HS-27A (cell line): ENCODE data around the gene ETS1.

ENCODE experiments used
- DNase-seq: peaks from one replicate; pipeline ENCODE4 v3.0.0-alpha.2; 2012; ENCODE audit warnings: low read depth, missing footprints

The ETS1 gene

DNA sequence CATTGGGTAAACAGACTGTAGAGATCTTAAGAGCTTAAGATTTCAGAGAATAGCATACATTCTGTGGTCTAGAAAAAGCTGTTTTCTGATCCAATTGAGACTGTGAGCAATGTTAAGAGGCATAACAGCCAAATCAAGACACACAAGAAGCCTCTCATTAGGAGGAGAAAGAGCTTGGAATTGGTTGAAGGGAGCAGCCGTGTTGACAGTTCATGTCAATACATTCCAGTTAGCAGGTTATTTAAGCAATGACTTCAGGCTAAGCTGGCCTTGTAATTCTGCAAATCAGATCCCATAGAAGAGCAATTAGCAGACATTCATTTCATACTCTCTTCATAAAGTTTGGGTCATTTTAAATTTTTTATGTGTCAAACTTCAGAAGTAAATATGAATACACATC is 50.9 kb downstream of the ETS1 start:
- DNase-seq, result no peak

DNA sequence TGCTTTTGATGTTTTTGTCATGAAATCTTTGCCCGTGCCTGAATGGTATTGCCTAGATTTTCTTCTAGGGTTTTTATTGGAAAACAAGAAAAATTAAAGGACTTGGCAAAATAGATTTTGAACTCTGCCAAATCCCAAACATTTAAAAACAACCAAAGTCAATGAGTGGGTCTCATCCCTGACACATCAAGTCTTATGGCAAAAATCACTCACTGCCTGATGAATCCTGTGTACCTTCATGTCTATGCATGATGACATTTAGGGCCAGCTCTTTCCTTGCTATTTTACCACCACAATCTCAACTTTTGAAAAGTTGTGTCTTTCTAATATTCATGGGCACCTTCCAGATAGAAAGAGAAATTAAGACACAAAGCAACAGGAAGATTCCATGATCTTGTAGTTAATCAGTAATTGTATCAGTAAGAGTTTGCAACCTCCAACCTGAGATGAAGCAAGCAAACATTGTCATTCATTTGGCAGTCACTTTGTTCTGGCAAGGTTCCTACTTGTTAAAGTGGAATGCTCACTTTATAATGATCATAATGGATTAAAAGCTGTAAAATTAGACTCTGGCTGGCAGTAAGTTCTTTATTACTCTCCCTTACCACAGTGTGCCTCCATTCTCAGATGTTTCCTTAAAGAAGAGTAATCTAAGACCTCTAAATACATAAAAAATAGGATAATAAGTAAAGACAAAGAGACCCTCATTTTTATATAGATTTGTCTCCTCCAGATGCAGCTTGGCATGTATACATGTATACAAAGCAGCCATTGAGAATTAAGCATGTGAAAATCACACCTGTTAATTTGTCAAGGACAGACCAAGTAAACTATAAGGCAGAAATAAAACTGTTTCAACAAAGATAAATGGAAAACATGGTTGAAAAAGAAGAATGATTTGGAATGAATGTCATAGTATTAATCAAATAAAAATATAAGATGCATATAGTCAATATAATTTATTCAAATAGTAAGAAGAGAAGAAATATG is 51.6 kb downstream of the ETS1 start:
- DNase-seq, result no peak

DNA sequence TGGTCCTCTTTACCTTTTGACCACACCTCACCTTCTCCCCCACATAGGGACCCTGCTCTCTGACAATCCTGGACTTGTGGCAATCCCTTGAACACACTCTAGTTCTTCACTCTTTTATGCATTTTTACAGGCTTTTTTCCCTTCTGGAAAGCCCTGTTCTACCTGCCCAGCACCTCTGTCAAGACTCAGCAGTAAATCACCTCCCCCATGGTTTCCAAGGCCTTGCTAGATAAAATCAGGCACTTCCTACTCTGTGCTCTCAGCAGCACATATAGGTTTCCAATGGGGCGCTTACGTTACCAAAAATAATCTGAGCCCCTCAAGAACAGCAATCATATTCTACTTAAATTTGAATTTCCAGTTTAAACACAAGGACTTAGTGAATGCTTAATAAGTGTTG is 53.9 kb downstream of the ETS1 start:
- no peak for DNase-seq

DNA sequence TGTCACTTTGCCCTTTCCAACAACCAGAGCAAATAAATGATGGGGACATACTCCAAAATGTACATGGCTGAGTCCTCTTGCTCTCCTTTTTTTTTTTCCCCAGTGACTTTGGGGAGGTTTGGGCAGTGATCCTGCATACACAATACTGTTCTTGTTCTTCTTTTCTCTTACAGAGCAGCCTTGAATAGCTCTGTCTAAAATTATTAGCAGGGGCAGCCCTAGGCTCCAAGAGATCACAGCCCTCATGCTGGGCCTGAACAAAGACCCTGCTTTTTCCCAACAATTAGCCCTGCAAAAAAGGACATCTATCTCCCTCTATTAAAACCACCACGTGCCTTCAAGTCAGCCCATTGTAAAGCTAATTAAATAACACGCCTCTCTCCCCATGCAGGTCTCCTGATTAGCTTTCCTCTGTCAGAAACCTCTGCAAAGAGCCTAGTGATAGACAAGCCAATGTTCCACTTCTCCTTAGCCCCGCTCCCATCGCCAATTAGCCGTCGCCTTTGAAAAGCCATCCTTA is 54.7 kb downstream of the ETS1 start:
- no peak for DNase-seq

DNA sequence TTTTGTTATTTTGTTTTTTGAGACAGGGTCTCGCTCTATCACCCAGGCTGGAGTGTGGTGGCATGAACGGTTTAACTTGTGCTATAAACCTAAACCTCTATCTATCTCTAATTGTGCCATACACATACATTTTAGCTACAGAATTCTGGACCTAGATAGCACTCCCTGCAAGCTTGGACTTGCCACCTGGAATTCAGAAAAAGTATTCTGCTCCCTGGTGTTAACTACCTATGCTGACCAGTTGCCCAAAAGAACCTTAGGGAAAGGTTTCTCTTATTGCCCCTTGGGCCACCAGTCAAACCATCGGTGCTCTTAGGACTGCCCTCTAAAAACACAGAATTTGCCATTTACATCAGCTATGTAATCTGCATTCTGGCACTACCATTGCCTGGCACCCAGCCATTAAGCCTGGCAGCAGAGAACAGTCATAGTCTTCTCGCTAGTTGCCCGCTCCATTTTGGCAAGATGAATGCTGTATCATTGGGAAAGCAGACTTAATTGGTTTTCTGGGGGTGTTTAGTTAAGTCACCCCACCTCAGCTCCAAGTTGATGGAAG is 55.3 kb downstream of the ETS1 start:
- DNase-seq, result no peak

DNA sequence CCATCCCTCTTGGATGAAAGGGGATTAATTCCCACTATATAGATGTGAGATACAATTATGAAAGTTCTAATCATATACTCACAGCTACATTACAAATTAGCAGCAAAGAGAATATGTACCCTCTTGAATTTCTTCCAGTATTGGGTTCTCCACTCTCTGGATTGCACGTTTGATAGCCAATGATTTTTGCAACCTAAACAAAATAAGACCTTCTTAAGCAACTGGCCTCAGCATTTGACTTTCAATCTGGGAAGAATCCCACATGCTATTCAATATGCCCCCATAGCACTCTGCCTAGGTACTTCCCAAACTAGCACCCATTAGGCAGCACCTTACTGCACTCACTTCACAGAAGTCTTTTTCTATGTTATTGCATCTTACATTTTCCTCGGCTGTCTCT is 55.8 kb downstream of the ETS1 start:
- DNase-seq, result no peak

DNA sequence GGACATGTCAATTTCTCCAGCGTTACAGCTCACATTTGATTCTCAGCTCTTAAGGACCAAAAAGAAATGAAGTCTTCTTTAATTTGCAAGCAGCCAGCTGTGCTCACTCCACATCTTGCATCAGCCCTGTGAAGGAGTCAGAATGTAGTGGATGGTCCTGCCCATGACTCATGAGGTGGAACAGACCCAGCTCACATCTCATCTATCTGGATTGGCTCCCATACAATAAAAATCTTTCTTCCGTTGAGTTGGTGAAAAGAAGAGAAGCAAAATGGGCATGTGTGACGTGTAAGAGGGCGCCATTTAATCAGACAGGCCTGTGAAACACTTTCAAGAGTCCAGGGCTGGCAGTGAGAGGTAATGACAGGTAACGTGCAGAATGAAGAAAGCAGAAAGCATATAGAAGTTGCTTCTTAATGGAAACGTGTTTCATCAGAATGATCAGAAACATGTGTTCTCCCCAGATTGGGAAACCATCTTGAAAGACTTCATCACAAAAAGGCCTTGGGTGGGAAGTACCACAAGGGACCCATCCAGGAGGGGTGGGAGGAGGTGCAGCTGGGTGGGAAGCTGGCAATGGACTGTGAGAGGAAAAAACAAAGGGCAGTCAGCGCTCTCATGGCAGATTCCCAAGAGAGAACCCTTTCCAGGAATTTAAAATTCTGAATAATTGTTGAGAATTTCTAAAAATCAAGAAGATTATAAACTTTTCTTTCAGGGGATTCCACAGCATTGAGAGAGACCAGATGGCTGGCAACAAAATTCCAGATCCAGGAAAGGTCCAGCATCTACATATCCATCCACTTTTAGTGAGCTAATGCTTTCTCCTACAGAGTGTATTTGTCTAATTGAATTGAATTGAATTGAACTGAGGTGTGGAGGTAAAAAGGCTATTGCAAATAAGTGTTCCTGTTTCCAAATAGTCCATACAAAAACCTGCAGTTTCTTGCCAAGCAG is 57.0 kb downstream of the ETS1 start:
- DNase-seq, result no peak

DNA sequence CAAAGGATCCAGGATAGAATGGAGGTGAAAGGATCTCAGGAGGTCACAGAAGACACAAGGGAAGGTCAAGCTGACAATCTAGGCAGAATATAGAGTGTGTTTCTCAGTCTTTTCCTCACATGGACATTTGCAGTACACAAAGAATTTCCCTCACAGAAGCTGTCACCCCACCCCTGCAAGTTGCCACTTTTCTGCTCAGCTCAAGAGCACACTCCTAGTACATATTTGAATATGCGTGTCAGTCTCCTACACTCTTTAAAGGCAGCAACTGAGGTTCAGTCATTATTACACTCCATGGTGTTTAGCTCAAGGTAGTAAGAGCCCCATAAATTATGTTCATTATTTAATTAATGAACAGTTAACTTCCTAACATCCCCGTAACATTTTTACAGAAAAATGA is 59.1 kb downstream of the ETS1 start:
- no peak for DNase-seq

DNA sequence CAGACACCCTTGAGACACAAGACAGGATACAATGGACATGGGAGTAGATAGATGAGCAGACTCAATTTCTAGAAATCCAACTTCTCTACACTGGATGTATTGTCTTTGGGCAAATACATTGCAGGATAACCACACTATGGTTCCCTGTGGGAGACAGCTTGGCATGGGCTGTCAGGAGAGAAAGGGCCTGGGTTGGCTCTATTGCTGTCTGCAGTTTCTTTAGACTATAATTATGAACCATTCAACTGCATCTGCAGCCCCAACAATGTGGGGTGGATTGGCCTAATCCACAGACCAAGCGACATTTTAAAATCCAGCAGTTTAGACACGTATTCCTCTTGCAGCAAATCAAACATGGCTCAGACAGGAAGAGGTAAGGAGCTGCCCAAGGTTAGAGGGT is 60.3 kb downstream of the ETS1 start:
- DNase-seq, result no peak

DNA sequence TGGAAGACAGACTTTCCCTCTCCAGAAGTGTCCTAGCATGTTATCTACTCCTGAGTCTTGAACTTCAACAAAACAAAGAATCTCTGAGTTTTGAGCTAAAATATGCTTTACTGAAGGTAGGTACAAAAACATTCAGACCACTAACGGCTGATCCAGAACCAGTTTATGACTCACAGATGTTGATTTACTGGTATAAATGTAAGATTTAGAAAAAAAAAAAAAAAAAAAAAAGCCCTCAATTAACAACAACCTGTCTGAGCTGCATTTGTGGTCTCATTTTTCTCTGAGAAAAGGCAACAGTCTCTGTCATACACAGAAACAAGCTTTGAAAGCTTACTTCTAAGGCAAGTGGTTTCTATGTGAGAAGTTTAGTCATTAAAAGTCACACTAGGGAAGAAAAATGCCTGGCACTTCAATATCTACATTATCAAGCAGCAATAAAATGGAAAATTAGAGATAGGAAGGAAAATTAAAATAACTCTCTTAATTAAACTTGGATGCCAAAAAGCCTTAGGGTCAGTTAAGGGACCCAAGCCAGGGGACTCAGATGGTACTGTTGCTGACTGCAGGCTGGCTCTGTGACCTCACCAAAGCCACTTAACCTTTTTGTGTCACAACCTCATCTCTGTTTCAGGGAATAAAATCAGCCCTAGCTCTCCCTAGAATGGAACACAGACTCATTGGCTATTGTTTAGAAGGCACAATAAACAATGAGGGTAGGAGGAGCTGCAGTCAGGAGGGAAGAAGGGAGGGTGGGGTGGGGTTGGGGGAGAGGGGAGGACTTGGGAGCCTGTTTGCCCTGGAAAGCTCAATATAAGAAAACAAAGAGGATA is 61.7 kb downstream of the ETS1 start:
- DNase-seq, result no peak

DNA sequence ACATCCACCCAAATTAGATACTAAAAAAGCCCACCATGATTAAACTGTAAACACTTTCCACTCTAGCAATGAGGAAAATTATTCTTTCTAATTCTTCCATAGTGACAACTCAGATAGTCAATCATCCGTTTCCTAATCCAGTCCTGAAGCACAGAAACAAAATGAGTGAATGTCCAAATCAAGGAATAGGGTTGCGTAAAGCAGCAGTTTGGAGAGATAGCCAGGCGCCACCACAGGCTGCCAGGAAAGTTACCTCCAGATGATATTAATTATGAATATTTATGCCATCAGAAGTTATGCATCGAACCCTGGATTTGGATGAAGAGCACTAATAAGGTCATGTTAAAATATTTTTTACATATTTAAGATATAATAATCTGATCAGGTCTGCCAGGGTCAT is 63.2 kb downstream of the ETS1 start:
- DNase-seq, result no peak

DNA sequence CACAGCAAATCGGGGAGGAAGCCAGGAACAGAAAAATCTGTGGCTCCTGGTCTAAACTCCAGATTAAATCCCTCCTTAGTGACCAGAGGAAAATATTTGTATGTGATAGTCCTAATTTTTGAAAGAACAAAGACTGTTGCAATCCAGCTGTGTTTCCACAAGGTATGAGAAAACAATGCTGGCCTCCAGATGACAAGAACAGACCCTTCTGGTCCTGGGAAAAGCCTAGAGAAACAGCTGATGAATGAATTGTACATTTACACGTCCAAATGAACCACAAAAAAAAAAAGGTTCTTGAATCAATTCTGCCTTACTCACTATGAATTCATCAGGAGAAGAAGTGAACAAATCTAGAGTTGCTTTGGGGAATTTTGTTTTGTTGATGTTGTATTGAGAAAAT is 63.7 kb downstream of the ETS1 start:
- no peak for DNase-seq

DNA sequence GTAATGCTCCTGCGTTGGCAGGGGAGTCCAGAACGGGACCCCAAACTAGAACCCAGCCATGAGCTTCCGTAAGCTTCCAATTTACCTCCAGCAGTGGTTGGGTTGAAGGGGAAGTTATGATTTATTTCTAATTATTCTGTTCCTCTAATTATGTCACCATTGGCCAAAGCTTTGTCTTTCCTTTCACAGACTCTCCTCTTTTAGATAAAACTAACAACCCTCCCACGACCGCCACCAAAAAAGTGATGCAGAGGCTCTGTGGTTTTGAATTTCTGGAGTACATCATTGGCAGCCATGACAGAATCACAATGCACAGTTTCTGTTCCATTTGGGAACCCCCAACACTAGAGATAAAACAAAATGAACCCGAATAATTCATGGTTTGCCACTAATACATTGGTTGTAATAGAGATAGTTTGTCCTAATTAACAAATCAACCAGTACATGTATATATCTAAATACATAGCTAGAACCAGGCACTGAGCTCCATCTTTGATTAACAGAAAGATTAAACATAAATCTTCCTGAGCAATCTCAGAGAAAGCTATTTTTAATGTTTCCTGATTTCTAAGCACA is 64.3 kb downstream of the ETS1 start:
- no peak for DNase-seq

DNA sequence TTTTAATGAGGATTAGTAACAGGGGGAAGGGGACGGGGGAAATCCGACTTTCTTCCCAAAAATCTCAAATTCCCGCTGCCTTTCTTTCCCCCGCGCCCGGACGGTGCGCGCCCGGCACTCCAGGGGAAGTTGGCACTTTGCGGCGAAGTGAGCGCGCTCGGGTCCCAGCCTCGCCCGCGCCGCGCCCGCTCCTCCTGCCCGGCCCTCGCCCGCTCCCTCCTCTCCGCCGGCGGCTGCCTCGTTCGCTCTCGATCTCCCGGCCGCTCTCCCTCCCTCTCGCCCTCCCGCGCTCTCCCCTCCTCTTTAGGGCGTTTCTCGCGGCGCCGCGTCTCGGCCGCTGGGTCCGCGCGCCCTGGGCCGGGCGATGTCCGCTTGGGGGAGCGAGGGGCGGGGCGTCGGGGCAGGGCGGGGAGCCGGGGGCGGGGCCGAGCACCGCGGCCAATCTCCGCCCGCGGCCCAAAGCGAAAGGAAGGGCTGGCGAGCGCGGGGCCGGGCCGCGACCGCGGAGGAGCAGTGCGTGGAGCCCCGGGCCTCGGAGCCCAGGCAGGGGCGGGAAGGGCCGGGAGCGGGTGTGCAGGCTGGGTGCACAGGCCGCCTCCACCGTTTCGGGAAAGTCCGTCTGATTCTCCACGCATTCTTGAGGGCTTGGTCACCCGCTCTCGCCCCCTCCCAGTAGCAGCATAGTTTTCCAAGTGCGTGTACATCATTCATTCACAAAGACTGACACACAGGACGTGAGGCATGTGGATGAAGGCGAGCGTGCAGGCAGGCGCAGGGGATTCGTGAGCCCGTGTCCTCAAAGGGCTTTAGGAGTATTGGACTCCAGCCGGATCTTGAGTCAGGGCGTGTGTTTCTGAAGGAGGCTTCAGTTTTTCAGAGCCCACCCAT is 65.1 kb downstream of the ETS1 start:
- DNase-seq, result peak; percentile 76

DNA sequence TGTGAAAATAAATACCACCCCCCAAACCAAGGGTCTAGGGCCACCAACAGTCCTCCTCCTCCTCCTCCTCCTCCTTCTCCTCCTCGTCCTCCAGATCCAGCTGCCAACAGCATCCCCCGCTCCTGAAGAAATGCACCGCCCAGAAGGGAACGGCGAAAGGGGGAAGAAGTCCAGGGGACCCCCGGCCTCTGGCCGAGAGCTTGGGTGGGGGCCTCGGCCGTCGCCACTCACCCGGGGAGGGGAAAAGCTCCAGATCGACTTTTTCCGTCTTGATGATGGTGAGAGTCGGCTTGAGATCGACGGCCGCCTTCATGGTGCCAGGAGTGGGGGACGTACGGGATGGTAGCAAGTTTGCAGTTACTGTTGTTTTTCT is 65.7 kb downstream of the ETS1 start:
- no peak for DNase-seq

DNA sequence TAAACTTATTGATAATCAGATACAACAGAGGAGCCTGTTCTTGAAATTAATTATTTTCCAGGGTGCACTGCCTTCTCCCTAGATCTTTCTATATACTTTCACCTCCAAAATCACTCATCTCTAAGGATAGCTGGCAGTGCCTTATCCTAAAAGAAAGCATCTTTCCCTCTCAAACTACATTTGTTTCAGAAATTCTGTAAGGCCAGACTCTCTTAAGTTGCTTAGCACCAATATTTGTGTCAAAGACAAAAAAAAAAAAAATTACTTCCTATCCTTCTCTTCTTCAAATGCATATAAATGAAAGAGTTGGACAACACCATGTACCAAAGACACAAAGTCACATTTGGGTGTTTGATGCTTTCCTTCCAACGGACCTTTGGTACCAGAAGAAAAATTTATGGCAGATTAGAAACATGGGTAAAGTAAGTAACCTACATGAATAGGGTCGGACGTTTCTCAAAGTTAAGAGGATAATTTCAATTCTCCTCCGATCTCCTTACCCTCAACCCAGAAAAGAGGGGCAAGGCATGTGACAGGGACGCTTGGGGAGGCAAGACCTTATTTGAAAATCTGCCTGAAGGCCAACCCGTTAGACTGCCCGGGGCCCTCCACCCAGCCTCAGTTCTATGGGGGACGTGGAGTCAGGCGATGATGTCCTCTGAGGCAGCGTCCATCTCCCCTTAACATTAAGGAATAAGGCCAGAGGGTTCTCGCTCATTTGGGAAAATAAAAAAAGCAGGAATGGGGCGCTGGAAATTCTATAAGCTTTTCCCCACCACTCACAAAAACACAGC is 66.3 kb downstream of the ETS1 start:
- no peak for DNase-seq

DNA sequence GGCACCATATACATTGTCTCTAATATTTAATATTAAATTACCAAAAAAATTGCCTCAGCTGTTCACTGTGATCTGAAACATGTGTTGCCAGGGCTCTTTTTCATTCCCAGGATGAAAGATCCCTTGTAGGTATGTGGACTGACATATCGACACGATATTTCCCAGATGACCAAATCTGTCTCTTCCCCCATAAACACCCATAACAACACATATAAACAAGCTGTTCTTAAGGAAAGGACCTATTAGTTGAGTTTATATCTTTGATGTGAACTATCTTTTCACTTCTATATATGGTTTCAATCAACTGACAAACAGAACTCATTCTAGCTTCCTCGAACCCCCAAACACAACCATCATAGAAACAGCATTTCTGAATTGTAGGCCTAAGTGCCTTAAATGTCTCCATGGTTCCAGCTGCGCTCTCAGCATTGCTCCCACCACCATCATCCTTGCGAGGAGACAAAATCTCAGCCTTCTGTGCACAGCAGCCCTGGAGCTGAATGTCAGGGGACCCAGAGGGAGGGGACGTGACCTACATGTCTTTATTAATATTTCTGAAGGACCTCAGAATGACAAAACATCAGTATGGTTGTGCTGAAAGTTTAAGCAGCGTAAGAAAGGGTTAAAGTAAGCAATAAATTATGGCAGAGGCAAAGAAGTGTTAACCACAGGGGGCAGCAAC is 67.0 kb downstream of the ETS1 start:
- no peak for DNase-seq

DNA sequence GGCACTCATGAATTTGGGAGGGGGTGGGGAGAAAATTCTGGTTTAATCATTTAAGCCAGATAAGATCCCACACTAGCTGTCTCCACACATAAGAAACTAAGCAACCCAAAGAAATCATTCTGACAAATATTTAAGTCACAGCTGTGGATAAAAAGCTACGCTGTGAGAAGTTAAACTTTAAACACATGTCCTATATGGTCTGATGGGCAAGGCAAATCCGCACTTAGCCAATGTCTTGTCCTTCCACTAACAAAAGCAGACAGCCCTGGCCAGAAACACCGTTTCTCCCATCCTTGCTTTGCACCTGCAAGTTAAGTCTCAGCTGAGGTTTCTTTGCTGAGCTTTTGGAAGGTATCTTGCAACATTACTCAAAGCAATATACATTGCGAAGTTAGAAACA is 68.0 kb downstream of the ETS1 start:
- no peak for DNase-seq
